GM21717 (cell line): Measurements from ENCODE around the gene PPP4R3A.

ENCODE experiments used
- ATAC-seq: cut with Tn5 transposase; IDR thresholded peaks from one replicate; pipeline ENCODE4 v1.9.1; 2021; ENCODE audit warnings: mild to moderate bottlenecking, moderate library complexity; ENCODE audit not compliant: unreplicated experiment

Gene PPP4R3A

GRCh38 chr14:91506226-91506625 is 3.9 kb downstream of the PPP4R3A start:
- no peak for ATAC-seq

GRCh38 chr14:91503000-91503504 is 7.1 kb downstream of the PPP4R3A start:
- no peak for ATAC-seq

- ATAC-seq, result no peak
These were observed 7.9 kb downstream of the PPP4R3A start for GRCh38 chr14:91501951-91502930.

- ATAC-seq, result no peak
These were observed 8.8 kb downstream of the PPP4R3A start for GRCh38 chr14:91501348-91501747.

GRCh38 chr14:91496790-91497189 is 13.3 kb downstream of the PPP4R3A start:
- ATAC-seq, result no peak

- ATAC-seq, result peak; percentile 36
These were observed 15.6 kb downstream of the PPP4R3A start for GRCh38 chr14:91494392-91495065.

- no peak for ATAC-seq
These were observed 16.9 kb downstream of the PPP4R3A start for GRCh38 chr14:91493169-91493568.

GRCh38 chr14:91484744-91485143 is 25.4 kb downstream of the PPP4R3A start:
- ATAC-seq, result no peak

- ATAC-seq, result no peak
These were observed 25.9 kb downstream of the PPP4R3A start for GRCh38 chr14:91484186-91484585.

- no peak for ATAC-seq
These were observed 27.7 kb downstream of the PPP4R3A start for GRCh38 chr14:91482263-91483013.

- no peak for ATAC-seq
These were observed 32.7 kb downstream of the PPP4R3A start for GRCh38 chr14:91477388-91477787.

- ATAC-seq, result no peak
These were observed 37.1 kb downstream of the PPP4R3A start for GRCh38 chr14:91473046-91473445.

- ATAC-seq, result no peak
These were observed 39.9 kb downstream of the PPP4R3A start for GRCh38 chr14:91470216-91470615.

- no peak for ATAC-seq
These were observed 43.9 kb downstream of the PPP4R3A start for GRCh38 chr14:91466192-91466591.

GRCh38 chr14:91464615-91465205 is 45.4 kb downstream of the PPP4R3A start:
- no peak for ATAC-seq

GRCh38 chr14:91458612-91459011 is 51.5 kb downstream of the PPP4R3A start:
- ATAC-seq, result no peak

- ATAC-seq, result no peak
These were observed 53.8 kb downstream of the PPP4R3A start for GRCh38 chr14:91456283-91456682.

- no peak for ATAC-seq
These were observed 55.5 kb downstream of the PPP4R3A start for GRCh38 chr14:91454580-91454979.

GRCh38 chr14:91454155-91454554 is 56.0 kb downstream of the PPP4R3A start:
- ATAC-seq, result no peak

- no peak for ATAC-seq
These were observed 56.4 kb downstream of the PPP4R3A start for GRCh38 chr14:91453744-91454143.
